Stimulated activated CD4-positive, alpha-beta T cell treated with anti-CD3 and anti-CD28 coated beads, Interleukin-15, amount 100 ng/mL, for 1 hour (primary cell): ENCODE measurements around the gene S100A2.

Source experiments
- DNase-seq, 2 donors: peaks; one replicate each; pipeline ENCODE4 v3.0.0-alpha.2; 2020; ENCODE audit warnings: low read depth in 1 of 2, low spot score in 1 of 2

S100A2 gene

DNA sequence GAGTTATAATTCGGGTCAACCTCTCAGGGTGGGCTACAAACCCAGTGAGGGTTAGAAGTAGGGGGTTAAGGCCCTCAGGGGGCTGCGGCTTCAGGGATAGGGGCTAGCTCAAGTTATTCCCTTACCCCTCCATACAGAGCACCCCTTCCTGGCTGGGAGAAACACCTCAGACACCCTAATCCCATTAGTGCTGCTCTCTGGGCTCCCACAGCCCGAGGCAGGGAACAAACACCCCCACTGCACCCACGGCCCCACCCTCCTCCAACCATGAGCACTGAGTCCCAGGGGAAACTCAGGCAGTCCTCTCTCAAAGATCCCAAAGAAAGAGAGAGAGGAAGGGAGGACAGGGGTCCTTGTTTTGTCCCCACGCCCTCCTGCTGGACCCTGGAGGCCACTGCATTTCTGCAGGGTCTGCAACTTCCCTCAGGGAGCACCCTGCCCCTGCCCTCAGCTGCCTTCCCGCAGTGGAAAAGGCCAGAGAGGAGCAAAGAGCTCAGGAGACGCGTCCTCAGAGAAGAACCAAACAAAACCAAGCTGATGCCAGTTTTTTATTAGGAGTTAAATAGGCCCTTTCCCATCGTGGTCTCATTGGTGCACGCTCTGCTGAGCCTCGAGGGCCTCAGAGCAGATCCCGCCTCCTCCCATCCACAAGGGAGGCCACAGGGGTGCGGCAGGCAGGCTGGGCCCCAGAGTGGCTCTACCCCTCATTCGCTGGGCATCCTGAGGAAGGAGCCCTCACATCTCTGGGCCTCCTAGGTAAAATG is 18.7 kb downstream of the S100A2 start:
- no peak for DNase-seq

DNA sequence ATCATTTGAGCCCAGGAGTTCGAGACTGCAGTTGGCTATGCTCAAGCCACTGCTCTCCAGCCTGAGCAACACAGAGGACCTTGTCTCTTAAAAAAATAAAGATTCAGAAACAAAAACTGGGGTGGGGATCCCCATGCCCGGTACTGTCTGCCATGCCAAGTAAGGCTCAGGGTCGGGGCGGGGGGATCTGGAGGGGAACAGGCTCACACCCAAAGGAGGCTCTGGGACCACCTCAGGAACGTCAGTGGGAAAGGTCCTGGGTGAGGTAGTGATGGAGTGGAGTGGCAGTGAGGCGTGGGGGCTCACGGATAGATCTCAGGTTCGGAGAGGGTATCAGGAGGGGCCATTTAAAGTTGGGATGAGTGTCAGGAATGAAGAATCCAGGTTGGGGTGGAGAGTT is 19.3 kb downstream of the S100A2 start:
- DNase-seq = no peak

GRCh38 chr1:153545067-153546055 is 20.3 kb downstream of the S100A2 start, which contains the start of gene S100A4:
Gene S100A4, minus strand, starts transcription at chr1:153545806. Its CDS starts 1,012 bp downstream, at chr1:153544794.
- peak; percentile 81 to 85 for DNase-seq

DNA sequence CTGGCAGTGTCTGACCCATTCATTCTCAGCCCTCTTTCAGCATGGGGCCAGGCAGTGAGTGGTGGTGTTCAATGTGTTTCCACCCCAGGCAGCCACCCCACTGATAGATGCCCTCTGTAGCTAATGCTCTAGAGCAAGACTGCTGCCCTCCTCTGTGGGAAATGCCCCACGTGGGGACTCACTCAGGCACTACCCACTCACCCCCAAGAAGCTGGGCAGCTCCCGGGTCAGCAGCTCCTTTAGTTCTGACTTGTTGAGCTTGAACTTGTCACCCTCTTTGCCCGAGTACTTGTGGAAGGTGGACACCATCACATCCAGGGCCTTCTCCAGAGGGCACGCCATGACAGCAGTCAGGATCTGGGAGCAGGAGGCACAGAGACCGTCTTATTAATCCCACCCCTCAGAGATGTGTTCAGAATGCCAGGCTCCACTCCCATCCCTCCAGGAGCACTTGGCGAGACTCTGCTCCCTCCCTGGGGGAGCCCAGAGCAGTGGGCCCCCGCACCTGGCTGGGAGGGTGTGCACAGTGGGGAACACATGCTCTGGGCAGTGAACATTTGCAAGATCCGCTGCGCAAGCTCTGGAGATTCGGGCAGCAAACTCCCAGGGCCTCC is 21.1 kb downstream of the S100A2 start:
- no peak for DNase-seq

- DNase-seq = no peak
Measured at GRCh38 chr1:153543736-153544135, 21.9 kb downstream of the S100A2 start.

GRCh38 chr1:153542956-153543711 is 22.5 kb downstream of the S100A2 start:
- no peak for DNase-seq

GRCh38 chr1:153541641-153542590 is 23.7 kb downstream of the S100A2 start:
- no peak for DNase-seq

DNA sequence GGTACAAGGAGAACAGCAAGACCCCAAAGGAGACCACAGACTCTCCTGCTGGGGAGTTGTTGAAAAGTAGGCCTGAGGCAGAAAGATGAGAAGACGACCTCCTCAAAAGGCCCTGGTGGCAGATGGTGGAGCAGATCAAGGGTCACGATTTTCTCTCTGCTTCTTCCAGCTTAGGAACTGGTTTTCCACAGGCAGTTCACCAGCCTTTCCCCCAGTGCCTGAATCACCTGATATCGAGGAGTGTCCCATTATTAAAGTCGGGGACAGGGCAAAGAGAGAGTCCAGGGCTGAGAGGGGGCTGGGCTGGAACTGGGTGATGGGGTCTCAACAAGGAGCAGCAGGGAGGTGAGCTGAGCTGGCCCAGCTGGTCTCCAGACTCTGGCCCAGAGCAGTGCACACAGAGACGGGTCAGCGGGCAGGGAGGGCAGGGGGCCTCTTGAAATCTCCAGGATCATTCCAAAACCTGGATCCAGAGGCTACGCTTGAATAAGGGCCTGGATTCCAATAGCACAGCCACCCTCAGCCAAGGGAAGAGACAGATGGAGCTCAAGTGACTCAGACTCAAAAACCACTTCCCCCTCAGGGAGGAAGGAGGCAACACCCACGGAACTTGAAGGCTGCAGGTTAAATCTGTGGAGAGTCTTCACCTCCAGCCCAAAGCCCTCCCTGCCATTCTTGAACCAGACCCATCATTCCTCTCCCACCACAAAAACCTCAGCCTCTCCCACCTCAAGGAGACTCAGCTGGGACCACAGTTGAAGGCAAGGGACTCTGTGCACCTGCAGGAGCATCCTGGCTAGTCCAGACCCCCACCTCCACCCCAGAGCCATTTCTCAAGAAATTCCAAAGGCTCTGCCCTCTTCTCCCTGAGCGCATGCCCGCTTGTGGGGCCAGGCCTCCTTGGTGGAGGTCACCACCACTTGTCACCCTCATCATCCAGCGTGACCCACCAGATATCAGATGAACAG is 25.0 kb downstream of the S100A2 start, which contains the start of gene S100A5:
Gene S100A5, minus strand, starts transcription at position 541 of the 968 bp plus-strand sequence. CDS start 743 bp downstream, outside the sequence.
- peak in 1 of 2 donors; percentile 26 for DNase-seq

GRCh38 chr1:153539395-153540093 is 26.1 kb downstream of the S100A2 start:
- DNase-seq = no peak

GRCh38 chr1:153538315-153538821 is 27.3 kb downstream of the S100A2 start:
- no peak for DNase-seq

GRCh38 chr1:153537376-153537730 is 28.3 kb downstream of the S100A2 start:
- no peak for DNase-seq

DNA sequence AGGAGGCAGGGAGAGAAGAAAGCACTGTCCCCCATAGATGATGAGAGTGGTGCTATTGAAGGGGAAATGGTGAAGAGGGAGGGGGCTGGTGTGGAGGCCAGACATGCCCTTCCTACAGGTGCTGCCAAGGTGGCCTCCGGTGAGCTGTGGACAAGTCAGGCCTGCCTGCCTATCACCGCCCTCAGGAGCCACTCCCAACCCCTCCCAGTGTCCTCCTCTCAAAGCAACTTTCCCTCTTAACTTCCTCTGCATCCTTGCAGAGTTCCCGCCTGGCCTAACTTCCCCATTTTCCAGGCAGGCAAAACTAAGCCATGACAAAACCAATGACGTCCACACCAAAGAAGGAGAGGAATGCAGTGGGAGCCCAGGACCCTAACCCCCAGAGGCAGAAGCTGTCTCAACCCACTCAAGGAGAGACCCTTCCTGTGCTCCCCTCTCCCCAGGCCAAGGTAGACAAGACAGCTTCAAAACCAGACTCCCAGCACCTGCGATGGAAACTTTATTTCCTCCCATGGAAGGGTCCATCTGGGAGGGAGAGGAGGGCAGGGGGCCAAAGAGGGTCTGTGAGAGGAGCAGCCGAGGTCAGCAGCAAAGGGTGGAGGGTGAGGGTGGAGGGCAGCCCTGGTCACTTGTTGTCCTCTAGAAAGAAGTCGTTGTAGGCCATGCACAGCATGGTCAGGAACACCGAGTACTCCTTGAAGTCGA is 28.8 kb downstream of the S100A2 start:
- no peak for DNase-seq

DNA sequence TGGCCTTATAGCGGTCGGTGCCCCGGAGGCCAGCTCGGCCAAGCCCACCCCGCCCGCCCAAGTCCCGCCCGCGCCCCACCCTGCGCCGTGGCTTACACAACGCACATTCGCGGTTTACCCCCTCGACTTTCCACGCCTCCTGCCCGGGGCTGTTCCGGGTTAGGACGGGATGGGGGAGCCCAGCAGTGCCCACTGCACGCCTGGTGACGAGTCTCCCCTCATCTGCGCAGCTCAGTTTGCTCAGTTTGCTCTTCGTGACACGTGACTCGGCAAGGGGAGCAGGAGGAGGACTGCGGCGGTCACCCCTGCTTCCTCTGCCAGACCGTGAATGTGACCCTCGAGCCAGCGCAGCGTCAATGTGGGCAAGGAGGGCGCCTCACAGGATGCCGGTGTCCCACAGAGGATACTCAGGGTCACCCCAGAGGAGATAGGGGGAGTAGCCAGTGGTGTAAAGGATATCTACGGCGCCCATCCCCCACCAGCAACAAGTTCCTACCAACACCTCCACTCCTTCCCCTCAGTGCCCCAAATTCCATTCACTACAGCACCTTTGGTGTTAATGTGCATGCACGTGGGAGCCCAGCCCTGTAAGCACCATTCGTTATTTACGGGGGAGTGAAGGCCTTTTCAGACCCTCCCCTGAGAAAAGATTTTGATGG is 29.5 kb downstream of the S100A2 start:
- peak; percentile 65 to 66 for DNase-seq

GRCh38 chr1:153535242-153536011 is 30.2 kb downstream of the S100A2 start, which contains the start of gene S100A6:
Gene S100A6, minus strand, starts transcription at chr1:153535991. Its CDS starts 652 bp downstream, at chr1:153535339.
- peak in 1 of 2 donors; percentile 20 for DNase-seq

DNA sequence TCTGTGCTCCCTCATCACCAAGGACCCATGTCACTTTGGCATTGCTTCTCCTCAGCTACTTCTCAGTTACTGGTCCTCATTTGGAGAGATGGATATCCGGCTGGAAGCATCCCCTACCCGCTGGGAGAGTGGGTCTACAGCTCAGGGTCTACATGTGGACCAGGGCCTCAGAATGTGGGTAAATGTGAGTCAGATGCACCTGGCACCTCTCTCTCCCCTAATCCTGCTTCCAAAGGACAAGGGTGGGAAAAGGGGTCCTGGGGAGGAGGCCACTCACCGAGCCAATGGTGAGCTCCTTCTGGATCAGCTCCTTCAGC is 30.8 kb downstream of the S100A2 start:
- no peak for DNase-seq
